GM19240 (cell line): ENCODE measurements around the gene DHX57.

Experiments used
- DNase-seq: peaks from one replicate; pipeline ENCODE4 v3.0.0; 2011; ENCODE audit warnings: low spot score; ENCODE audit not compliant: insufficient read length

DHX57 gene

GRCh38 chr2:38751596-38752410 lies 123.9 kb downstream of the DHX57 start:
- no peak for DNase-seq

GRCh38 chr2:38750891-38751595 lies 124.7 kb downstream of the DHX57 start, which contains the start of gene SRSF7:
Gene SRSF7, minus strand, starts transcription at chr2:38751361. Its CDS starts 105 bp downstream, at chr2:38751256.
- peak; percentile 98 for DNase-seq

GRCh38 chr2:38750011-38750890 lies 125.5 kb downstream of the DHX57 start:
- DNase-seq = no peak

GRCh38 chr2:38748943-38749804 lies 126.6 kb downstream of the DHX57 start:
- no peak for DNase-seq

- DNase-seq = no peak
Observed at GRCh38 chr2:38748391-38748790, 127.3 kb downstream of the DHX57 start.

GRCh38 chr2:38747819-38748218 lies 127.9 kb downstream of the DHX57 start:
- no peak for DNase-seq
